K562 (cell line): ENCODE data around the gene USP49. TPM values are rescaled to one million over a fixed set of nuclear protein-coding genes. Genes with fewer than 3 reads are reported as not detected.

ENCODE experiments used
- ATF1 ChIP-seq, 2 experiments: fragments of 450-650 bp in 1 of 2; IDR thresholded peaks; 2 replicates each; pipeline ENCODE4 v1.6.1; 2016; ENCODE audit warnings: missing compliant biosample characterization in 1 of 2, missing genetic modification characterization in 1 of 2
- CREBBP ChIP-seq: IDR thresholded peaks from one replicate; pipeline ENCODE4 v1.6.1; 2012; ENCODE audit warnings: low read depth, mild to moderate bottlenecking, control low read depth, inconsistent platforms, low read length
- ELF2 ChIP-seq: fragments of 250-450 bp; sonication (Bioruptor Pico); IDR thresholded peaks from 2 replicates; pipeline ENCODE4 v1.5.0; 2021; ENCODE audit warnings: mild to moderate bottlenecking
- HDAC6 ChIP-seq: IDR thresholded peaks from 2 replicates; pipeline ENCODE4 v1.6.1; 2012; ENCODE audit warnings: low read depth, mild to moderate bottlenecking, control low read depth, inconsistent platforms, low read length, moderate library complexity
- IRF2 ChIP-seq: sonication (generic); formaldehyde crosslinking; IDR thresholded peaks from 2 replicates; pipeline ENCODE4 v1.8.1; 2022; ENCODE audit warnings: mild to moderate bottlenecking, missing genetic modification reagents
- NONO ChIP-seq, 2 experiments: fragments of 200-400 bp in 1 of 2; fragments of 450-650 bp in 1 of 2; formaldehyde crosslinking in 1 of 2; IDR thresholded peaks; 2 replicates each; pipeline ENCODE4 v1.6.1; 2017; ENCODE audit warnings: low read depth in 2 of 2, mild to moderate bottlenecking in 2 of 2, moderate library complexity in 2 of 2, low read length in 1 of 2
- NR3C1 ChIP-seq: sonication (generic); formaldehyde crosslinking; IDR thresholded peaks from 2 replicates; pipeline ENCODE4 v1.8.1; 2022; ENCODE audit warnings: missing genetic modification reagents
- PCBP2 ChIP-seq: fragments of 200-400 bp; formaldehyde crosslinking; IDR thresholded peaks from 2 replicates; pipeline ENCODE4 v1.6.1; 2018; ENCODE audit warnings: low read length, low read depth, mild to moderate bottlenecking, moderate library complexity; ENCODE audit not compliant: poor library complexity, severe bottlenecking
- PURB ChIP-seq: sonication (generic); formaldehyde crosslinking; IDR thresholded peaks from 2 replicates; pipeline ENCODE4 v1.9.0; 2021; ENCODE audit warnings: low read depth, mild to moderate bottlenecking, missing genetic modification reagents
- SMARCB1 ChIP-seq: IDR thresholded peaks from 2 replicates; pipeline ENCODE4 v1.6.1; 2011; ENCODE audit warnings: improper control_type of control experiment, low read depth; ENCODE audit not compliant: insufficient read length
- ZBTB7A ChIP-seq: IDR thresholded peaks from 2 replicates; pipeline ENCODE4 v1.6.1; 2011; ENCODE audit warnings: low read depth, mild to moderate bottlenecking, low read length, moderate library complexity, borderline replicate concordance; ENCODE audit not compliant: control insufficient read depth
- ZNF444 ChIP-seq: fragments of 250-450 bp; sonication (Bioruptor Pico); IDR thresholded peaks from 2 replicates; pipeline ENCODE4 v1.4.0; 2020; ENCODE audit warnings: mild to moderate bottlenecking, moderate library complexity
- polyA plus RNA-seq, 8 experiments: library from polyadenylated mRNA; depleted of rRNA in 4 of 8; stranded (reverse) in 5 of 8; unstranded in 3 of 8; fragments of >200 nt; fragmentation: Nextera tagmentation in 2 of 8; fragmentation: Illumina TruSeq in 1 of 8; extraction: Ambion mirVana in 2 of 8; extraction: Trizol in 1 of 8; gene quantifications; 2 replicates each; pipeline versions ENCODE4 v1.2.1 to v1.2.3, GENCODE V29; 2011 to 2014; ENCODE audit warnings: inconsistent platforms in 1 of 8, missing spikeins in 1 of 8
- total RNA-seq, 7 experiments: library from RNA; depleted of rRNA in 6 of 7; stranded (reverse); fragments of >200 nt in 6 of 7; fragmentation: Illumina TruSeq in 2 of 7; extraction: Trizol in 2 of 7; gene quantifications; 2 replicates each; pipeline versions ENCODE4 v1.2.1 to v1.2.3, GENCODE V29; 2011 to 2021; ENCODE audit warnings: low replicate concordance in 1 of 7
- TF ChIP-seq, protein P1 (sequence below), 2 experiments: IDR thresholded peaks; 2 replicates each; pipeline ENCODE4 v1.6.1; 2011; ENCODE audit warnings: borderline replicate concordance in 1 of 2, control low read depth in 1 of 2, low read depth in 1 of 2, low read length in 1 of 2, mild to moderate bottlenecking in 1 of 2, mixed read lengths in 1 of 2, moderate library complexity in 1 of 2; ENCODE audit not compliant: insufficient read depth in 1 of 2, insufficient read length in 1 of 2, poor library complexity in 1 of 2, severe bottlenecking in 1 of 2; ENCODE audit errors: extremely low read depth in 1 of 2
- TF ChIP-seq, protein P2 (sequence below): fragments of 450-650 bp; formaldehyde crosslinking; IDR thresholded peaks from 2 replicates; pipeline ENCODE4 v1.4.0; 2022; ENCODE audit warnings: missing genetic modification characterization
- TF ChIP-seq, protein P3 (sequence below): sonication (generic); formaldehyde crosslinking; IDR thresholded peaks from 2 replicates; pipeline ENCODE4 v1.8.0; 2022; ENCODE audit warnings: mild to moderate bottlenecking, low read depth, missing genetic modification reagents
- TF ChIP-seq, protein P4 (sequence below): sonication (generic); formaldehyde crosslinking; IDR thresholded peaks from 2 replicates; pipeline ENCODE4 v1.8.1; 2023; ENCODE audit warnings: mild to moderate bottlenecking, missing genetic modification reagents
- TF ChIP-seq, protein P5 (sequence below), 2 experiments: fragments of 450-650 bp; IDR thresholded peaks; 2 replicates each; pipeline ENCODE4 v1.6.1; 2016
- TF ChIP-seq, protein P6 (sequence below): fragments of 250-450 bp; sonication (Bioruptor Pico); IDR thresholded peaks from 2 replicates; pipeline ENCODE4 v1.4.0; 2020

USP49 gene
- total and polyA plus RNA-seq, 9 of the 15 experiments (the other 6 are each of a cell fraction or from before 2014, with no cell fraction given) = 1.0 to 9.9 (median 6.5) TPM

DNA sequence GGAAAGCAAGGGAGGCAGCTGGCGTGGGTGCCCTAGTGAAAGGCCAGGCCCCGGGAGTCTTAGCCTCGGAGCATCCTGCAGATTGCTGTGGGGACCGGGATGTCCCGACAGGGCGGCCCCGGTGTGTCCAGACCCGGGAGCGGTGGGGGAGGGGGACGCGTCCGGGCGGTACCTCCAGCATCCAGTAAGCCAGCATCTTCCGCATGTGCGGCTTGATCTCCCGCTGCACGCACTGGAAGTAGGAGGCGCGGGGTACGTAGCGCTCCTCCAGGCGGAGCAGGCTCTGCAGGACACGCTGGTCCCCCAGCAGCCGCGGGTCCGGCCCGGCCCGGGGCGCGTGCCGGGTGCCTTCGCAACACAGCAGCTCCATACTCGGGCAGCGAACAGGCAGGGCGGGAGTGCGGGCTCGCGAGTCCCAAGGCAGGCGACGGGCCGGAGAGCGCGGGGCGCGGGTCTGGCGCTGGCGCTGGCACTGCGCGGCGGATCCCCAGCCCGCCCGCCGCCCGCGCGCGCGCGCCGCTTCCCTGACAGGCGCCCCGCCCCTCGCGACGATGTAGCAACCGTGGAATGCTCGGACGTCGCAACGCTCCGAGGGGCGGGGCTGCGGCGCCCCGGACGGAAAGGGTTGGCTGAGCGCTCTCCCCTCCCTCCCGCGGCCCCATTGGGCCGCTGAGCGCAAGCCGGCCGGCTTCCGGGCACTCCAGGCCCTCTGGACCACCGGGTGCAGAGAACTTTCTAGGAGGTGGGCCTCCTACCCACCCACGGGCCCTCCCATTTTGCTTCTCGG is 46.3 kb upstream of the USP49 start, which contains the start of gene CCND3 (continued):
- TF ChIP-seq, protein P1, sequence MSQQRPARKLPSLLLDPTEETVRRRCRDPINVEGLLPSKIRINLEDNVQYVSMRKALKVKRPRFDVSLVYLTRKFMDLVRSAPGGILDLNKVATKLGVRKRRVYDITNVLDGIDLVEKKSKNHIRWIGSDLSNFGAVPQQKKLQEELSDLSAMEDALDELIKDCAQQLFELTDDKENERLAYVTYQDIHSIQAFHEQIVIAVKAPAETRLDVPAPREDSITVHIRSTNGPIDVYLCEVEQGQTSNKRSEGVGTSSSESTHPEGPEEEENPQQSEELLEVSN (IDR thresholded peaks at IDR 0.05; ENCODE audit: borderline replicate concordance in 1 of 2, extremely low read depth in 1 of 2, insufficient read depth in 1 of 2, insufficient read length in 1 of 2, low read depth in 1 of 2, low read length in 1 of 2, poor library complexity in 1 of 2, severe bottlenecking in 1 of 2) = peak; percentile 46 to 83
- TF ChIP-seq CREBBP (no peak), ZNF444 (CRISPR knock-in tag) (no peak), HDAC6 (no peak), ZBTB7A (peak; percentile 89; the same call in 1 of the 2 replicates), NR3C1 (CRISPR knock-in tag) (0 out of 2 replicates have a peak, but pooled peaks have one; percentile 37), NONO (IDR thresholded peaks at IDR 0.05; ENCODE audit: low read depth in 2 of 2, low read length in 1 of 2) (peak in 1 of 2 experiments; percentile 95; a peak in 2 of 4 replicates), PURB (0 out of 2 replicates have a peak, but pooled peaks have one; percentile 75), PCBP2 (no peak), ELF2 (0 out of 2 replicates have a peak, but pooled peaks have one; percentile 65), SMARCB1 (no peak), ATF1 (CRISPR knock-in tag; IDR thresholded peaks at IDR 0.05) (no peak), ATF1 (tag; IDR thresholded peaks at IDR 0.05) (peak; percentile 45), IRF2 (CRISPR knock-in tag) (no peak; the same call in 1 of the 2 replicates)
- TF ChIP-seq, protein P2, sequence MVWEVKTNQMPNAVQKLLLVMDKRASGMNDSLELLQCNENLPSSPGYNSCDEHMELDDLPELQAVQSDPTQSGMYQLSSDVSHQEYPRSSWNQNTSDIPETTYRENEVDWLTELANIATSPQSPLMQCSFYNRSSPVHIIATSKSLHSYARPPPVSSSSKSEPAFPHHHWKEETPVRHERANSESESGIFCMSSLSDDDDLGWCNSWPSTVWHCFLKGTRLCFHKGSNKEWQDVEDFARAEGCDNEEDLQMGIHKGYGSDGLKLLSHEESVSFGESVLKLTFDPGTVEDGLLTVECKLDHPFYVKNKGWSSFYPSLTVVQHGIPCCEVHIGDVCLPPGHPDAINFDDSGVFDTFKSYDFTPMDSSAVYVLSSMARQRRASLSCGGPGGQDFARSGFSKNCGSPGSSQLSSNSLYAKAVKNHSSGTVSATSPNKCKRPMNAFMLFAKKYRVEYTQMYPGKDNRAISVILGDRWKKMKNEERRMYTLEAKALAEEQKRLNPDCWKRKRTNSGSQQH (CRISPR knock-in tag) = no peak
- TF ChIP-seq, protein P3, sequence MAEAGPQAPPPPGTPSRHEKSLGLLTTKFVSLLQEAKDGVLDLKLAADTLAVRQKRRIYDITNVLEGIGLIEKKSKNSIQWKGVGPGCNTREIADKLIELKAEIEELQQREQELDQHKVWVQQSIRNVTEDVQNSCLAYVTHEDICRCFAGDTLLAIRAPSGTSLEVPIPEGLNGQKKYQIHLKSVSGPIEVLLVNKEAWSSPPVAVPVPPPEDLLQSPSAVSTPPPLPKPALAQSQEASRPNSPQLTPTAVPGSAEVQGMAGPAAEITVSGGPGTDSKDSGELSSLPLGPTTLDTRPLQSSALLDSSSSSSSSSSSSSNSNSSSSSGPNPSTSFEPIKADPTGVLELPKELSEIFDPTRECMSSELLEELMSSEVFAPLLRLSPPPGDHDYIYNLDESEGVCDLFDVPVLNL (CRISPR knock-in tag) = no peak
- TF ChIP-seq, protein P4, sequence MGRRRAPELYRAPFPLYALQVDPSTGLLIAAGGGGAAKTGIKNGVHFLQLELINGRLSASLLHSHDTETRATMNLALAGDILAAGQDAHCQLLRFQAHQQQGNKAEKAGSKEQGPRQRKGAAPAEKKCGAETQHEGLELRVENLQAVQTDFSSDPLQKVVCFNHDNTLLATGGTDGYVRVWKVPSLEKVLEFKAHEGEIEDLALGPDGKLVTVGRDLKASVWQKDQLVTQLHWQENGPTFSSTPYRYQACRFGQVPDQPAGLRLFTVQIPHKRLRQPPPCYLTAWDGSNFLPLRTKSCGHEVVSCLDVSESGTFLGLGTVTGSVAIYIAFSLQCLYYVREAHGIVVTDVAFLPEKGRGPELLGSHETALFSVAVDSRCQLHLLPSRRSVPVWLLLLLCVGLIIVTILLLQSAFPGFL (CRISPR knock-in tag) = 0 out of 2 replicates have a peak, but pooled peaks have one; percentile 38
- TF ChIP-seq, protein P5, sequence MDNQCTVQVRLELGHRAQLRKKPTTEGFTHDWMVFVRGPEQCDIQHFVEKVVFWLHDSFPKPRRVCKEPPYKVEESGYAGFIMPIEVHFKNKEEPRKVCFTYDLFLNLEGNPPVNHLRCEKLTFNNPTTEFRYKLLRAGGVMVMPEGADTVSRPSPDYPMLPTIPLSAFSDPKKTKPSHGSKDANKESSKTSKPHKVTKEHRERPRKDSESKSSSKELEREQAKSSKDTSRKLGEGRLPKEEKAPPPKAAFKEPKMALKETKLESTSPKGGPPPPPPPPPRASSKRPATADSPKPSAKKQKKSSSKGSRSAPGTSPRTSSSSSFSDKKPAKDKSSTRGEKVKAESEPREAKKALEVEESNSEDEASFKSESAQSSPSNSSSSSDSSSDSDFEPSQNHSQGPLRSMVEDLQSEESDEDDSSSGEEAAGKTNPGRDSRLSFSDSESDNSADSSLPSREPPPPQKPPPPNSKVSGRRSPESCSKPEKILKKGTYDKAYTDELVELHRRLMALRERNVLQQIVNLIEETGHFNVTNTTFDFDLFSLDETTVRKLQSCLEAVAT (IDR thresholded peaks at IDR 0.05) = 0 out of 4 replicates have a peak, but pooled peaks have one; percentile 23 to 37
- TF ChIP-seq, protein P6, sequence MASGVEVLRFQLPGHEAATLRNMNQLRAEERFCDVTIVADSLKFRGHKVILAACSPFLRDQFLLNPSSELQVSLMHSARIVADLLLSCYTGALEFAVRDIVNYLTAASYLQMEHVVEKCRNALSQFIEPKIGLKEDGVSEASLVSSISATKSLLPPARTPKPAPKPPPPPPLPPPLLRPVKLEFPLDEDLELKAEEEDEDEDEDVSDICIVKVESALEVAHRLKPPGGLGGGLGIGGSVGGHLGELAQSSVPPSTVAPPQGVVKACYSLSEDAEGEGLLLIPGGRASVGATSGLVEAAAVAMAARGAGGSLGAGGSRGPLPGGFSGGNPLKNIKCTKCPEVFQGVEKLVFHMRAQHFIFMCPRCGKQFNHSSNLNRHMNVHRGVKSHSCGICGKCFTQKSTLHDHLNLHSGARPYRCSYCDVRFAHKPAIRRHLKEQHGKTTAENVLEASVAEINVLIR (CRISPR knock-in tag) = no peak
